Lower leg skin (tissue), 4 donors: Measurements from ENCODE around the gene CADM4. TPM values are rescaled to one million over a fixed set of nuclear protein-coding genes. Genes with fewer than 3 reads are reported as not detected.

Experiments
- DNase-seq, 2 donors: peaks; one replicate each; pipeline ENCODE4 v3.0.0-alpha.2; 2019; ENCODE audit warnings: low spot score in 2 of 2
- H3K4me3 ChIP-seq: fragments of 200-600 bp; sonication (generic); 2 replicates; pipeline ENCODE4 v1.5.1; 2017; ENCODE audit warnings: mild to moderate bottlenecking, low read depth; ENCODE audit not compliant: poor library complexity, severe bottlenecking
- POLR2A ChIP-seq, 2 donors: fragments of 450-650 bp; IDR thresholded peaks; one replicate each; pipeline ENCODE4 v1.6.1; 2016 to 2017; ENCODE audit warnings: antibody characterized with exemption in 2 of 2, mild to moderate bottlenecking in 1 of 2, moderate library complexity in 1 of 2
- WGBS, 2 donors: methylation state at CpG; one replicate each; pipeline ENCODE4 v1.1.5; 2018; 5-methylcytosine and 5-hydroxymethylcytosine counted together
- intact Hi-C: fragments of 100-400 bp; cut with DNase I; formaldehyde crosslinking; loops from one replicate; pipeline ENCODE4 v1.15.0; 2023; ENCODE audit warnings: low total_unique reads
- total RNA-seq, 4 donors: library from RNA; depleted of rRNA; stranded (reverse); fragments of >200 nt; gene quantifications; one replicate each; pipeline ENCODE4 v1.1.0, GENCODE V29; 2016
- TF ChIP-seq, protein P1 (sequence below), 3 donors: fragments of 450-650 bp; IDR thresholded peaks; one replicate each; pipeline ENCODE4 v1.5.1; 2016; ENCODE audit warnings: antibody characterized with exemption in 3 of 3, mild to moderate bottlenecking in 3 of 3, moderate library complexity in 2 of 3

CADM4 gene
- total RNA-seq, 4 donors from 2014 or later, result 22.3 to 56.0 (median 29.6) TPM

DNA sequence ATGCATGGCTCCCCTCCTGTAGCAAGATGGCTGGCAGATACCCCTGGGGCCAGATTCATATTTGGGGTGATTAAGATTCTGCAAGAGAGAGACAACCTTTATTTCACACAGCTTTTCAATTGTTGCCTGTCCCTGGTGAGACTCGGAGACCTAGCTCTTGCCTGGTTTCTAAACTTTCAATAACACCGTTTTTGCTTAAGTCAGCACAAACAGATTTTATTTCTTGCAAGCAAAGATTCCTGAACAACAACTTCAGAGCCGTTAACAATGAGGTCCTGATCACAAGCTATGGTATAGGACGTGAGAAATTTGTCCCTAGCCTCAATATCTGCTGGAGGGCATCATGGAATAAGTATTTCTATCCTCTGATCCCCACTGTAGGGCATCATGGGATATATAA is 2.9 kb upstream of the CADM4 start:
- intact Hi-C loops, result no loop called here
- TF ChIP-seq, protein P1, sequence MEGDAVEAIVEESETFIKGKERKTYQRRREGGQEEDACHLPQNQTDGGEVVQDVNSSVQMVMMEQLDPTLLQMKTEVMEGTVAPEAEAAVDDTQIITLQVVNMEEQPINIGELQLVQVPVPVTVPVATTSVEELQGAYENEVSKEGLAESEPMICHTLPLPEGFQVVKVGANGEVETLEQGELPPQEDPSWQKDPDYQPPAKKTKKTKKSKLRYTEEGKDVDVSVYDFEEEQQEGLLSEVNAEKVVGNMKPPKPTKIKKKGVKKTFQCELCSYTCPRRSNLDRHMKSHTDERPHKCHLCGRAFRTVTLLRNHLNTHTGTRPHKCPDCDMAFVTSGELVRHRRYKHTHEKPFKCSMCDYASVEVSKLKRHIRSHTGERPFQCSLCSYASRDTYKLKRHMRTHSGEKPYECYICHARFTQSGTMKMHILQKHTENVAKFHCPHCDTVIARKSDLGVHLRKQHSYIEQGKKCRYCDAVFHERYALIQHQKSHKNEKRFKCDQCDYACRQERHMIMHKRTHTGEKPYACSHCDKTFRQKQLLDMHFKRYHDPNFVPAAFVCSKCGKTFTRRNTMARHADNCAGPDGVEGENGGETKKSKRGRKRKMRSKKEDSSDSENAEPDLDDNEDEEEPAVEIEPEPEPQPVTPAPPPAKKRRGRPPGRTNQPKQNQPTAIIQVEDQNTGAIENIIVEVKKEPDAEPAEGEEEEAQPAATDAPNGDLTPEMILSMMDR (IDR thresholded peaks at IDR 0.05), result no peak
- no peak for TF ChIP-seq POLR2A (IDR thresholded peaks at IDR 0.05)
- H3K4me3 ChIP-seq, result no peak overlapping the region

DNA sequence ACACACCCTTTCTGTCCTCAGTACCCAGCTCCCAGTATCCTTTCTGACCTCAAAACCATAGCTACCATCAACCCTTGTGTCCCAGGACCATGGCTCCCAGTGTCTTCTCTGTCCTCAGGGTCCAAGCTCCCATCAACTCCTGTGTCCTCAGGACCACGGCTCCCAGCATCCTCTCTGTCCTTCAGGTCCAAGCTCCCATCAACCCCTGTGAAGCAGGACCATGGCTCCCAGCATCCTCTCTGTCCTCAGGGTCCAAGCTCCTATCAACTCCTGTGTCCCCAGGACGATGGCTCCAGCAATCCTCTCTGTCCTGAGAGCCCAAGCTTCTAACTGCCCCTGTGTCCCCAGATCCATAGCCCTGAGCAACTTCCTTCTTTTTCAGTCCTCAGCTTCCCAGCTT is 1.7 kb upstream of the CADM4 start:
- TF ChIP-seq POLR2A (IDR thresholded peaks at IDR 0.05), result no peak
- TF ChIP-seq, protein P1 (IDR thresholded peaks at IDR 0.05), result no peak
- no peak overlapping the region for H3K4me3 ChIP-seq
- intact Hi-C loops, result no loop called here
- DNase-seq, result no peak
- WGBS, 2 donors, result 89 to 93% methylated on average over 2 of the region's 2 CpGs

More for the DNA sequence above, 2.9 kb upstream of the CADM4 start:
- WGBS, 2 donors, result 82 to 86% methylated on average over 4 of the region's 4 CpGs
- no peak for DNase-seq

DNA sequence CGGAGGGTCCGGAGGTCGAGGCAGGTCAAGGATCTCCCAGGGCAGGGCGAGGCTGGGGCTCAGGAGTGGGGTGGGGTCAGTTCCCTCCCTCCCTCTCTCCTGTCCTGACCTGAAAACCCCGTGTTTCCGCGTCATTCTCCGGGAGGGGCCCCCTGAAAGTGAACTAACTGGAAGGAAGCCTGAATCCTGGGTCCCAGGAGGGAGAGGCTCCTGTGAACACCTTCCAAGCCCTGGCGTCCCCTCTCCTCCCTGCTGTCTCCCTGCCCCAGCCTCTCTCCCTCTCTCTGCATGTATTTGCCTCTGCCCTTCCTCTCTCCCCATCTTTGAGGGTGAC is 741 bp upstream of the CADM4 start:
- WGBS, 2 donors, result 5 to 8% methylated on average over 9 of the region's 9 CpGs
- intact Hi-C loops, result no loop called here
- no peak for DNase-seq
- H3K4me3 ChIP-seq, result no peak overlapping the region
- TF ChIP-seq POLR2A (IDR thresholded peaks at IDR 0.05), result no peak
- TF ChIP-seq, protein P1 (IDR thresholded peaks at IDR 0.05), result no peak

DNA sequence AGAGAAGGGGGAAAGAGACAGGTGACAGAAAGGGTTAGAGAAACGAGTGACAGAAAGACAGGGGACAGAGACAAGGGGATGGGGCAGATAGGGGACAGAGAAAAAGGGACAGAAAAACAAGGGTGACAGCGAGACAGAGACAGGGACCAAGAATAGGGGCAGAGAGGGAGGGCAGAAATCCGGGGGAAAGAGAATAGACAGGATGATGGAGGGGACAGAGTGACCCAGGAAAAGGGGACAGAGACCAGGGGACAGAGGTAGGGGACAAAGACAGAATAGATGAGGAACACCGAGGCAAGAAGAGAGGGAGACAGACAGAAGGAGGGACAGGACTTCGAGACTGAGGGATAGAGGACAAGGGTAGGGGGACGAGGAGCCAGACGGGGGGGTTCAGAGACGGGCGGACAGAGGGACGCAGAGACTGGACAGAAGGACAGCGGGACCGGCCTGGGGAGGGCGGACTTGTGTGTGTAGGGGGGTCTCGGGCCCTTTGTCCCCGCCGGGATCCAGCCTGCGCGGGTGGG is 593 bp downstream of the CADM4 start:
- no peak overlapping the region for H3K4me3 ChIP-seq
- 11 to 14% methylated on average over 13 to 16 of the region's 18 CpGs for WGBS, 2 donors
- no peak for DNase-seq
- no peak for TF ChIP-seq POLR2A (IDR thresholded peaks at IDR 0.05)
- TF ChIP-seq, protein P1 (IDR thresholded peaks at IDR 0.05), result no peak
- intact Hi-C loops, result no loop called here

DNA sequence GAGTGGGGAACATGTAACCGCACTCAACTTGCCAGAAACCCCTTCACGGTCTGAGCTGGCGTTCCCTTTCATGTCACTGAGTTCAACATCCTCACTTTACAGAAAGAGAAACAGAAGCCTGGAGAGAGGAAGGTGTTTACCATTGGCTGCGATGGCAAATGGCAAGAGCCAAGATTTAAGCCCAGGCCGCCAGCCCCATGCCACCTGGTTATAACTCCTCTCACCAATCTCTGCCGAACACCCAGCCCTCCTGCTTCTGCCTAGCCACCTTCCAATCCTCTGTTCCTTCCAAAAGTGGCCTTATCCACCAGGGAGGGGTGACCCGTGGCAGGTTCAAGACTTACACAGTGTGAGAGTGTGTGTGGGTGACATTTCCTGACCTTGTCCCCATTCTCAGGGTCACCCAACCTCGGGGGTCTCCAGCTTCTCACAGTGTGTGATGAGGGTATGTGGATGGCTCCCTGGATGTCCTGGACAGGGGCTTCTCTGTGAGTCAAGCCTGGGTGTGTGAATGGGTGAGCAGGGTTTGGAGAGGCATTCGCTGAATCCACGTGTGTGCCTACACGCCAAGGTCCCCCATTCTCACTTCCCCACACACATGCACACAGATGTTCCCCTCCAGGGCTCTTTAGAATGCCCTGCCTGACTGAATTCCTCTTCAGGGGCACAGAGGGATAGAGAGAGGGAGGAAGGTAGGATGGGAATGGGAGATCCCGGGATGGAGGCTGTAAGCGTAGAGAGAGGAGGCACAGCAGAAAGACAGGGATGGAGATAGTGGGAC is 1.2 kb downstream of the CADM4 start:
- TF ChIP-seq, protein P1 (IDR thresholded peaks at IDR 0.05), result no peak
- TF ChIP-seq POLR2A (IDR thresholded peaks at IDR 0.05), result no peak
- H3K4me3 ChIP-seq, result no peak overlapping the region
- 70 to 72% methylated on average over 13 of the region's 13 CpGs for WGBS, 2 donors
- intact Hi-C loops, result no loop called here
- no peak for DNase-seq
